ENCODE data around the gene DEUP1. TPM values are rescaled to one million over a fixed set of nuclear protein-coding genes. Genes with fewer than 3 reads are reported as not detected.

Gene DEUP1
- polyA plus RNA-seq, 1 of the 3 experiments (the other 2 are of a cell fraction), result not detected

GRCh38 chr11:93319224-93319839 is 11.2 kb upstream of the DEUP1 start:
- Histone ChIP-seq H2AFZ (ENCODE audit: low read depth) (no peak overlapping the region), H4K20me1 (ENCODE audit: insufficient read depth) (no peaks in the 10 kb centered on the region), H3K79me2 (ENCODE audit: insufficient read depth) (no peaks in the 10 kb centered on the region), H3K9ac (no peak overlapping the region), H3K27ac (ENCODE audit: low read depth in 2 of 2, low read length in 1 of 2) (no peak overlapping the region), H3K9me2 (no peaks in the 10 kb centered on the region), H3K36me3 (replicated peaks in 1 of 2; ENCODE audit: control insufficient read depth in 1 of 2, insufficient read depth in 2 of 2, low read length in 1 of 2) (no peaks in the 10 kb centered on the region), H3K4me3 (ENCODE audit: low read depth in 2 of 2, low read length in 1 of 2) (no peak overlapping the region), H3K4me2 (no peak overlapping the region), H3K9me3 (no peaks in the 10 kb centered on the region), H3K27me3 (ENCODE audit: insufficient read depth) (no peaks in the 10 kb centered on the region), H3K4me1 (ENCODE audit: control insufficient read depth in 1 of 2, insufficient read depth in 2 of 2, low read depth in 1 of 2, low read length in 1 of 2) (no peaks in the 10 kb centered on the region), H3F3A (replicated peaks; ENCODE audit: insufficient read depth) (no peaks in the 10 kb centered on the region)
- ChIA-PET CTCF (interaction anchor here (0.6 to 1.3 kb wide), 2 partner anchors 30 to 1050 kb away, joined by 3 to 4 read pairs; no protein-coding TSS in a partner anchor), POLR2A (no interaction called here)
- WGBS (ENCODE audit: low lambda C conversion rate), result 17% methylated on average over 2 of the region's 2 CpGs
- DNase-seq, result no peak
- no peak for TF ChIP-seq SIN3A (IDR thresholded peaks at IDR 0.05; ENCODE audit: borderline replicate concordance, low read depth, low read length)
- no peak for TF ChIP-seq MXI1 (IDR thresholded peaks at IDR 0.05; ENCODE audit: low read depth, low read length)
- no peak for TF ChIP-seq NFIC (IDR thresholded peaks at IDR 0.05; ENCODE audit: borderline replicate concordance)
- TF ChIP-seq EP300 (IDR thresholded peaks at IDR 0.05; ENCODE audit: borderline replicate concordance in 1 of 2, low read depth in 1 of 2, low read length in 1 of 2), result no peak
- no peak for TF ChIP-seq TCF12 (IDR thresholded peaks at IDR 0.05)
- TF ChIP-seq YY1 (IDR thresholded peaks at IDR 0.05; ENCODE audit: low read depth), result no peak
- TF ChIP-seq GATA2 (CRISPR knock-in tag; IDR thresholded peaks at IDR 0.05), result no peak
- TF ChIP-seq FOXJ3 (CRISPR knock-in tag; IDR thresholded peaks at IDR 0.05), result no peak

- no peak overlapping the region for H2AFZ ChIP-seq (ENCODE audit: low read depth)
- H3K9me2 ChIP-seq, result no peaks in the 10 kb centered on the region
- CTCF ChIA-PET, result interaction anchor here (0.6 kb wide), 1 partner anchor 1051 kb away, joined by 3 read pairs; no protein-coding TSS in a partner anchor
Measured at GRCh38 chr11:93320230-93320629, 10.3 kb upstream of the DEUP1 start.

DNA sequence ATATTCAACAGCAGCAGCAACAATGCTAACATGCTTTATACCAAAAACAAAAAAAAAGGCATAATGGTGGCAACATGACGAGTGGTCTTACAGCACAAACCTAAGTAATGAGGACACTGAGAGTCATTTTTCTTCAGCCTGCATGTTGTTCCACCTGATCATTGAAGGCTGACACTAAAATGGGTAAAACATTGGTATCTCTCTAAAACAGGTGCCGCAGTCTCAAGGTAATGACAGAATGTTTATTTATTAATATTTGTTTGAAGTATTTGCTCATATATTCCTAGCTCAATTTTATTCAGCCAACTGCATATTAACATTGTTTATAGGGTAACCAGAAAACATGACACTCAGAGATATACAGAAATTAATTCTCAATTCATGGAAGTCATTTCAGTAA is 8.3 kb upstream of the DEUP1 start:
- H3K79me2 ChIP-seq (ENCODE audit: insufficient read depth), result no peaks in the 10 kb centered on the region
- no peaks in the 10 kb centered on the region for H3K9me3 ChIP-seq
- no peak overlapping the region for H3K27ac ChIP-seq (ENCODE audit: low read depth in 2 of 2, low read length in 1 of 2)
- no peaks in the 10 kb centered on the region for H3F3A ChIP-seq (replicated peaks; ENCODE audit: insufficient read depth)
- ChIA-PET POLR2A (no interaction called here), CTCF (interaction anchor here (1.1 to 1.4 kb wide), 2 partner anchors 9 to 17 kb away, joined by 3 read pairs; partner anchors contain the start of gene DEUP1)
- H3K9ac ChIP-seq, result no peak overlapping the region
- H3K4me2 ChIP-seq, result no peak overlapping the region
- WGBS (ENCODE audit: low lambda C conversion rate), result 43% methylated on average over 2 of the region's 2 CpGs
- H3K4me3 ChIP-seq (ENCODE audit: low read depth in 2 of 2, low read length in 1 of 2), result no peak overlapping the region
- H4K20me1 ChIP-seq (ENCODE audit: insufficient read depth), result no peaks in the 10 kb centered on the region
- no peak for DNase-seq
- no peaks in the 10 kb centered on the region for H3K4me1 ChIP-seq (ENCODE audit: control insufficient read depth in 1 of 2, insufficient read depth in 2 of 2, low read depth in 1 of 2, low read length in 1 of 2)
- H3K9me2 ChIP-seq, result no peaks in the 10 kb centered on the region
- no peaks in the 10 kb centered on the region for H3K36me3 ChIP-seq (replicated peaks in 1 of 2; ENCODE audit: control insufficient read depth in 1 of 2, insufficient read depth in 2 of 2, low read length in 1 of 2)
- no peak overlapping the region for H2AFZ ChIP-seq (ENCODE audit: low read depth)
- no peaks in the 10 kb centered on the region for H3K27me3 ChIP-seq (ENCODE audit: insufficient read depth)
- TF ChIP-seq, protein P1, sequence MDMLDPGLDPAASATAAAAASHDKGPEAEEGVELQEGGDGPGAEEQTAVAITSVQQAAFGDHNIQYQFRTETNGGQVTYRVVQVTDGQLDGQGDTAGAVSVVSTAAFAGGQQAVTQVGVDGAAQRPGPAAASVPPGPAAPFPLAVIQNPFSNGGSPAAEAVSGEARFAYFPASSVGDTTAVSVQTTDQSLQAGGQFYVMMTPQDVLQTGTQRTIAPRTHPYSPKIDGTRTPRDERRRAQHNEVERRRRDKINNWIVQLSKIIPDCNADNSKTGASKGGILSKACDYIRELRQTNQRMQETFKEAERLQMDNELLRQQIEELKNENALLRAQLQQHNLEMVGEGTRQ (IDR thresholded peaks at IDR 0.05; ENCODE audit: borderline replicate concordance, low read depth, low read length), result no peak
- TF ChIP-seq CTCF (IDR thresholded peaks at IDR 0.05), result no peak
- TF ChIP-seq FOXJ3 (CRISPR knock-in tag; IDR thresholded peaks at IDR 0.05), result no peak
- no peak for TF ChIP-seq SMC3 (IDR thresholded peaks at IDR 0.05; ENCODE audit: low read depth, low read length)
- no peak for TF ChIP-seq SIN3A (IDR thresholded peaks at IDR 0.05; ENCODE audit: borderline replicate concordance, low read depth, low read length)
- TF ChIP-seq, protein P2, sequence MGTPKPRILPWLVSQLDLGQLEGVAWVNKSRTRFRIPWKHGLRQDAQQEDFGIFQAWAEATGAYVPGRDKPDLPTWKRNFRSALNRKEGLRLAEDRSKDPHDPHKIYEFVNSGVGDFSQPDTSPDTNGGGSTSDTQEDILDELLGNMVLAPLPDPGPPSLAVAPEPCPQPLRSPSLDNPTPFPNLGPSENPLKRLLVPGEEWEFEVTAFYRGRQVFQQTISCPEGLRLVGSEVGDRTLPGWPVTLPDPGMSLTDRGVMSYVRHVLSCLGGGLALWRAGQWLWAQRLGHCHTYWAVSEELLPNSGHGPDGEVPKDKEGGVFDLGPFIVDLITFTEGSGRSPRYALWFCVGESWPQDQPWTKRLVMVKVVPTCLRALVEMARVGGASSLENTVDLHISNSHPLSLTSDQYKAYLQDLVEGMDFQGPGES (IDR thresholded peaks at IDR 0.05; ENCODE audit: low read depth, low read length), result no peak
- TF ChIP-seq FOXM1 (IDR thresholded peaks at IDR 0.05; ENCODE audit: low read depth), result no peak
- TF ChIP-seq MEF2A (IDR thresholded peaks at IDR 0.05; ENCODE audit: borderline replicate concordance, low read depth), result no peak
- no peak for TF ChIP-seq RAD21 (IDR thresholded peaks at IDR 0.05; ENCODE audit: low read length)
- TF ChIP-seq FOSL2 (IDR thresholded peaks at IDR 0.05; ENCODE audit: borderline replicate concordance, low read depth), result no peak
- TF ChIP-seq NRF1 (IDR thresholded peaks at IDR 0.05; ENCODE audit: low read depth, low read length), result no peak
- no peak for TF ChIP-seq EZH2phosphoT487 (IDR thresholded peaks at IDR 0.05; ENCODE audit: borderline replicate concordance, low read depth)

More at GRCh38 chr11:93320230-93320629, 10.3 kb upstream of the DEUP1 start:
- H3F3A ChIP-seq (replicated peaks; ENCODE audit: insufficient read depth), result no peaks in the 10 kb centered on the region
- no peak for DNase-seq
- H3K4me3 ChIP-seq (ENCODE audit: low read depth in 2 of 2, low read length in 1 of 2), result no peak overlapping the region
- H3K4me1 ChIP-seq (ENCODE audit: control insufficient read depth in 1 of 2, insufficient read depth in 2 of 2, low read depth in 1 of 2, low read length in 1 of 2), result no peaks in the 10 kb centered on the region
- no peaks in the 10 kb centered on the region for H3K79me2 ChIP-seq (ENCODE audit: insufficient read depth)
- H3K9ac ChIP-seq, result no peak overlapping the region
- H3K27ac ChIP-seq (ENCODE audit: low read depth in 2 of 2, low read length in 1 of 2), result no peak overlapping the region
- no peak overlapping the region for H3K4me2 ChIP-seq
- H3K36me3 ChIP-seq (replicated peaks in 1 of 2; ENCODE audit: control insufficient read depth in 1 of 2, insufficient read depth in 2 of 2, low read length in 1 of 2), result no peaks in the 10 kb centered on the region
- no peaks in the 10 kb centered on the region for H4K20me1 ChIP-seq (ENCODE audit: insufficient read depth)
- no peak for TF ChIP-seq TCF12 (IDR thresholded peaks at IDR 0.05)
- no peaks in the 10 kb centered on the region for H3K27me3 ChIP-seq (ENCODE audit: insufficient read depth)
- no peaks in the 10 kb centered on the region for H3K9me3 ChIP-seq
- POLR2A ChIA-PET, result no interaction called here
